ENCODE data around the gene KLHL35.

DNA sequence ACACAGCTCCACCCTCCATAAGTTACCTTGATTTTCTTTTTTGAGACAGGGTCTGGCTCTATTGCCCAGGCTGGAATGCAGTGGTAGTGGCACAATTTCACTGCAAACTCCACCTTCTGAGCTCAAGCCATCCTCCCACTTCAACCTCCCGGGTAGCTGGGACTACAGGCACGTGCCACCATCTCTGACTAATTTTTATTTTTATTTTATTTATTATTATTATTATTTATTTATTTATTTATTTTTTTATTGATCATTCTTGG, 24.1 kb downstream of the KLHL35 start:
- TF ChIP-seq, protein P1, sequence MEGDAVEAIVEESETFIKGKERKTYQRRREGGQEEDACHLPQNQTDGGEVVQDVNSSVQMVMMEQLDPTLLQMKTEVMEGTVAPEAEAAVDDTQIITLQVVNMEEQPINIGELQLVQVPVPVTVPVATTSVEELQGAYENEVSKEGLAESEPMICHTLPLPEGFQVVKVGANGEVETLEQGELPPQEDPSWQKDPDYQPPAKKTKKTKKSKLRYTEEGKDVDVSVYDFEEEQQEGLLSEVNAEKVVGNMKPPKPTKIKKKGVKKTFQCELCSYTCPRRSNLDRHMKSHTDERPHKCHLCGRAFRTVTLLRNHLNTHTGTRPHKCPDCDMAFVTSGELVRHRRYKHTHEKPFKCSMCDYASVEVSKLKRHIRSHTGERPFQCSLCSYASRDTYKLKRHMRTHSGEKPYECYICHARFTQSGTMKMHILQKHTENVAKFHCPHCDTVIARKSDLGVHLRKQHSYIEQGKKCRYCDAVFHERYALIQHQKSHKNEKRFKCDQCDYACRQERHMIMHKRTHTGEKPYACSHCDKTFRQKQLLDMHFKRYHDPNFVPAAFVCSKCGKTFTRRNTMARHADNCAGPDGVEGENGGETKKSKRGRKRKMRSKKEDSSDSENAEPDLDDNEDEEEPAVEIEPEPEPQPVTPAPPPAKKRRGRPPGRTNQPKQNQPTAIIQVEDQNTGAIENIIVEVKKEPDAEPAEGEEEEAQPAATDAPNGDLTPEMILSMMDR (conservative IDR thresholded peaks at IDR 0.05; ENCODE audit: low read depth, low read length): no peak
- TF ChIP-seq EZH2 (IDR thresholded peaks at IDR 0.05; ENCODE audit: low read length, unreplicated experiment): no peak
